ENCODE results near the gene FGGY.
"Not testable (repeated sequence)": the region's sequence is repeated elsewhere in the genome, so short reads cannot be mapped to it uniquely, and the experiment has no call there.

The FGGY gene

DNA sequence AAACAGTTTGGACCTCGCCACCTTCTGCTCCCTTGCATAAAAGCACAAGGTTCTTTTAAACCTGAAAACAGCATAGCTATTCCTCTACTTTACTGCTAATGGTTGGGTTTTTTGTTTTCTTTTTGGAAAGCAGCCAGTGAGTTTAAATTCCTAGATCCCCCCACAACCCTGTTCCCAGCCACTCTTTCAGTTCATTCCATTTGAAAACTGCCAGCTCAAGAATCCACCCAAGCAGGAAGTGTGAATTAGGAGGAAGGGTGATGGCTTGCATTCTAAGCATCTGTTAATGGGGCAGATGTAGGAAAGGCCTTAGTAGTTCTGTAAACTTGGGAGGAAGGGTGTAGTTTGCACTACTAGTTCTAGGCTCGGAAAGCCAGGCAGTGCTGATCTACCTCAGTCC lies 344.9 kb downstream of the FGGY start:
- DNase-seq (ENCODE audit: low spot score), result no peak

DNA sequence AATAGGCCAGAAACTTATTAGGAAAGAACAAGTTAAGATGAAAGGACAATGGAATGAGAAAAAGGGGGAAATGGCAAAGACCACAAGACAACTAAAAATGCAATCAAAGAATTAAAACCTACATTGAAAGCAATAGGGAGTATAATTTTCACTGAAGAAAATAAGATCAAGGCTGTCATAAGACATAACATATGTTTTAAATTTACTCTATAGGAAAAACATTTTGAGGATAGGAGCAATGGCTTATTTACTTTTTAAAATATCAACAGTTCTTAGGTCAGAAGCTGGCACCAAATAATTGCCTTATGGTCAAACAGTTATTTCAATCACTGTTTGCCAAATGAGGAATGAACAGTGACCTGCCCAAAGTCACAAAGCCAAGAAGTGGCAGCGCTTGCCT lies 346.6 kb downstream of the FGGY start:
- DNase-seq (ENCODE audit: low spot score), result no peak

GRCh38 chr1:59645893-59646292 lies 349.0 kb downstream of the FGGY start:
- no peak for DNase-seq (ENCODE audit: low spot score)

- not testable (repeated sequence) for DNase-seq (ENCODE audit: low spot score)
Measured at GRCh38 chr1:59653142-59653958, 356.5 kb downstream of the FGGY start.

GRCh38 chr1:59653968-59654367 lies 357.1 kb downstream of the FGGY start:
- no peak for DNase-seq (ENCODE audit: low spot score)

DNA sequence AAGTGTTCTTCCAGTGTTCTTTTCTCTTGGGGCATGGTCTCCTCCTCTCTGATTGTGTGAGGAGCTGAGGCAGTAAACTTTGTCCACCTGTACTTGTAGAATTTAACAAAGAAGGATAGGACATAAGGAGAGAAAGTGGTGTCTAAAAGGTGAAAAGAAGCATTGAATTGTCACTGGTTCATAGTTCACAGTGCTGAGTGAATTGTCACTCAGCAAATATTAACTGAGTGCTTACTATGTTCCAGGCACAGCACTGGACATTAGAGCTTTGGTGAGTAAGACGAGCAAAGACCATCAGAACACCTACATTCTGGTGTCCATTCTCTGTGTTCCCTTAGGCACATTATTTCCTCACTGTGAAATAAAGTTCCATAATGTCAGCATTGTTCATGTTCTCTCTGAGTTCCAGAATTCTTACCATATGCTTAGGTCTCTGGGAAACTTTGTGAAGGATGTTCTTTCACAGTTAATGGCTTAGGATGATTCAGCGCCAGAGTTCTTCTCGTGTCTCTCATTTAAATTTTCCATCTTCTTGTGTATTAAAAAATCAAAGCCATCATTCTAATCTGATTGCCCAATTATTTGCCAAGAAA lies 361.1 kb downstream of the FGGY start:
- DNase-seq (ENCODE audit: low spot score), result no peak

- no peak for DNase-seq (ENCODE audit: low spot score)
Measured at GRCh38 chr1:59664166-59664565, 367.3 kb downstream of the FGGY start.

GRCh38 chr1:59666106-59666505 lies 369.2 kb downstream of the FGGY start:
- no peak for DNase-seq (ENCODE audit: low spot score)

DNA sequence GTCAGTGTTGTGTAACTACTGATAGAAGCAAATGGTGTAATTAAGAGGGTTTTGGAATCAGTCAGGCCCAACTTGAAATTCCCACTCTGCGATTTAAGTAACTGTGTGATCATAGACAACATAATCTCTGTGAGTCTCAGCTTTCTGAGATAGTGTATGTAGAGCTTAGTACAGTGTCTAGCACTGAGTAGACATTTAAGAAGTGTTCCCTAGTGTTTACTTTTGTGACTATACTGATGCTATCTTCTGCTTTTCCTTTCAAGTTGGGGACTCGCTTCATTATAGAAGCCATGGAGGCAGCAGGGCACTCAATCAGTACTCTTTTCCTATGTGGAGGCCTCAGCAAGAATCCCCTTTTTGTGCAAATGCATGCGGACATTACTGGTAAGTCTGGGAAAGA lies 370.1 kb downstream of the FGGY start:
- DNase-seq (ENCODE audit: low spot score), result no peak

GRCh38 chr1:59669752-59670312 lies 372.9 kb downstream of the FGGY start:
- no peak for DNase-seq (ENCODE audit: low spot score)

- DNase-seq (ENCODE audit: low spot score), result no peak
Measured at GRCh38 chr1:59670662-59671061, 373.8 kb downstream of the FGGY start.

- no peak for DNase-seq (ENCODE audit: low spot score)
Measured at GRCh38 chr1:59671066-59671952, 374.4 kb downstream of the FGGY start.

GRCh38 chr1:59671953-59672305 lies 375.0 kb downstream of the FGGY start:
- DNase-seq (ENCODE audit: low spot score), result no peak

GRCh38 chr1:59672851-59673572 lies 376.1 kb downstream of the FGGY start:
- DNase-seq (ENCODE audit: low spot score), result peak; percentile 84

DNA sequence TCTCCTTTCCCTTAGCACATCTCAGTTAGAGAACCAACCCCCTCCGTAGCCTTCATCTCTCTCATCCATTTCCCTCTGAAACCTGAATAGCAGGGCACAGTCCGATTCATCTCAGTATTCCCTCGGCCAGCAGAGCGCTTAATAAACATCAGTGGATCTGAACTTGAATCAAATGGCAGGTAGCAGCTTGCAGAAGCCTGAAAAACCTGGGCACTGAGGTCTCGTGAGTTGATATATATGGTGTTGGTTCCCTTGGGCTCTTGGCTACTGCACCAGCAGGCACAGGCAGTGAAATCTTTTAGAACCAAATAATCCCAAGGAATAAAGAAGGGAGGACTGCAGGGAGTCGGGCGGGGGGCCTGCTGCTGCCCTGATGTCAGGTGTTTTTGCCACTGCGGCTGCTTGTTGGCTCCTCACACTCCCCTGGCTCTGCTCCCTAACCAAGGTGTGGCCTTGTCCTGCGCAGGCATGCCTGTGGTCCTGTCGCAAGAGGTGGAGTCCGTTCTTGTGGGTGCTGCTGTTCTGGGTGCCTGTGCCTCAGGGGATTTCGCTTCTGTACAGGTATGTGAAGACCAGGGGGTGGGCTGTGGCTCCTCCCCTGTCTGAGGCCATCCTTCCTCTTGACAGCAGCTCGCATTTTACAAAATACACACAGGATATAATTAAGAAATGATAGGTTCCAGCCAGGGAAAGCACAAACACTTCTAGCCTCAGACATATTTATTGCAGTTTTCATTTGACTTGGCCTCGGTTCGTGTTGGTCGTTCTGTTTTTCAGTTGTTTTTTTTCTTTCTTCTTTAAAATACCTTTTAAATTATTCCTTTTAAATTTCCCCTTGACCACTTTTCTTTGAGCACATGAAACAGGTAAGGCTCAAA lies 376.9 kb downstream of the FGGY start:
- no peak for DNase-seq (ENCODE audit: low spot score)

DNA sequence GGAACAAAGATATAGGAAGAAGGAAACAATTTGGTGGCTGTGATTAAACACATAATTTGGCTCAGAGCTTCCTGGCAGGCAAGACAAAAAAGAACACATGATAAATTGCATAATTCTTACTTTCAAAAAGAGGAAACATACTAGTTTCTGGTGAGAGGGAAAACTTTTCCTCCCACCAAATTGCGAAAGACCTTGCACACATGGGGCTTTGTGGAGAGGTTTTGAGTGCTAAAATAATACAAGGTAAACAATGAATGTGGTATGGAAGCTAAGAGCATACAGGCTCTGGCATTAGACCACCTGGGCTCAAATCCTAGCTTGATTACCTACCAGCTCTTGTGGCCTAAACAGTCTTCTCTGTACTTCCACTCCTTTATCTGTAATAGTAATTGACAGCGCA lies 377.7 kb downstream of the FGGY start:
- DNase-seq (ENCODE audit: low spot score), result no peak

DNA sequence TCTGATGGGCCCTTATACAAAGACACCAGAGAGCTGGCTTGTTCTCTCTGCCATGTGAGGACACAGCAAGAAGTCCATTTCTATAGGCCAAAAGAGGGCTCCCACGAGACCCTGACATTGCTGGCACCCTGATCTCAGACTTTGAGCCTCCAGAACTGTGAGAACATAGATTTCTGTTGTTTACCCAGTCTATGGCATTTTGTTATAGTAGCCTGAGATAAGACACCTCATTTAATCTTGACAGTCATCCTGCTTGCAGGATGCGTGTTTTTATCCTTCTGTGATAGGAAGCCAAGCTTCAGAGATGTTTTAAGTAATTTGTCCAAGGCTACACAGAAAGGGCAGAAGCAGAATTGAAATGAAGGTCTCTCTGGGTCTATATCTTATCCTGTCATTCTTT lies 379.0 kb downstream of the FGGY start:
- DNase-seq (ENCODE audit: low spot score), result no peak

- no peak for DNase-seq (ENCODE audit: low spot score)
Measured at GRCh38 chr1:59678040-59678439, 381.1 kb downstream of the FGGY start.

- DNase-seq (ENCODE audit: low spot score), result peak; percentile 58
Measured at GRCh38 chr1:59678493-59679228, 381.8 kb downstream of the FGGY start.

DNA sequence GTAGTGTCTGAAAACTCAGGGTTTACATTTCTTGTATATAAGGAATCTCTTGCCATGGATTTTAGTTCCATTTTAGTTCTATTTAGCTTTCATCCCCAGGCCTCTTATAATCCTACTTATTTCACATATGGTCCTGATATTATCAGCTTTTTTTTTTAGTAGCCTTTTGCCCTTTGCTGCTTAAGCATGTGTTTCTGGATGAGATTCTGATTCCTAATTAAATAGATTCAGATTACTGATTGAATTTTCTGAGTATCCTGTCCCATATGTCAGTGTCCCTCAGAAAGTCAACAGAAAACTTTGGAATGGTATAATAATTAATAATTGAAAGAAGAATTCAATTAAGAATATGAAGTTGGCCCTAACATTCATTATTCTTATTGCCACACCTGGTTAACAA lies 383.1 kb downstream of the FGGY start:
- DNase-seq (ENCODE audit: low spot score), result no peak
